Measurements from ENCODE around the gene PYGB.
"Not testable (repeated sequence)": the region's sequence is repeated elsewhere in the genome, so short reads cannot be mapped to it uniquely, and the experiment has no call there.

PYGB gene

GRCh38 chr20:25328954-25329498 lies 81.1 kb downstream of the PYGB start:
- TF ChIP-seq CTCF (IDR thresholded peaks at IDR 0.05; ENCODE audit: low read depth, low read length), result no peak
- DNase-seq (ENCODE audit: extremely low read depth, low read depth), result no peak

- DNase-seq (ENCODE audit: extremely low read depth, low read depth), result not testable (repeated sequence)
Measured at GRCh38 chr20:25334972-25335371, 87.1 kb downstream of the PYGB start.

GRCh38 chr20:25336561-25337422 lies 88.9 kb downstream of the PYGB start:
- DNase-seq (ENCODE audit: extremely low read depth, low read depth), result no peak
- TF ChIP-seq CTCF (IDR thresholded peaks at IDR 0.05; ENCODE audit: low read depth, low read length), result peak; percentile 29

GRCh38 chr20:25338112-25339023 lies 90.5 kb downstream of the PYGB start:
- TF ChIP-seq CTCF (IDR thresholded peaks at IDR 0.05; ENCODE audit: low read depth, low read length), result no peak
- no peak for DNase-seq (ENCODE audit: extremely low read depth, low read depth)

GRCh38 chr20:25339608-25340007 lies 91.7 kb downstream of the PYGB start:
- no peak for DNase-seq (ENCODE audit: extremely low read depth, low read depth)
- TF ChIP-seq CTCF (IDR thresholded peaks at IDR 0.05; ENCODE audit: low read depth, low read length), result no peak

- TF ChIP-seq CTCF (IDR thresholded peaks at IDR 0.05; ENCODE audit: low read depth, low read length), result no peak
- no peak for DNase-seq (ENCODE audit: extremely low read depth, low read depth)
Measured at GRCh38 chr20:25340380-25340779, 92.5 kb downstream of the PYGB start.

- DNase-seq (ENCODE audit: extremely low read depth, low read depth), result no peak
Measured at GRCh38 chr20:25341716-25342680, 94.1 kb downstream of the PYGB start.

More at GRCh38 chr20:25341716-25342680, 94.1 kb downstream of the PYGB start:
- no peak for TF ChIP-seq CTCF (IDR thresholded peaks at IDR 0.05; ENCODE audit: low read depth, low read length)

Measured in AG09319 (cell line).